Testis (tissue), 3 donors: ENCODE measurements around the gene OMD. TPM values are rescaled to one million over a fixed set of nuclear protein-coding genes. Genes with fewer than 3 reads are reported as not detected.

Experiments used
- DNase-seq: peaks from one replicate; pipeline ENCODE4 v3.0.0-alpha.2; 2019
- H3K27ac ChIP-seq, 2 donors: fragments of 200-600 bp; sonication (generic); one replicate each; pipeline ENCODE4 v1.5.1; 2019
- H3K27me3 ChIP-seq: fragments of 200-600 bp; sonication (generic); one replicate; pipeline ENCODE4 v1.5.1; 2019
- H3K36me3 ChIP-seq: fragments of 200-600 bp; sonication (generic); one replicate; pipeline ENCODE4 v1.5.1; 2017; ENCODE audit warnings: low read depth; ENCODE audit errors: missing control alignments
- H3K4me1 ChIP-seq: fragments of 200-600 bp; sonication (generic); one replicate; pipeline ENCODE4 v1.5.1; 2019
- H3K4me3 ChIP-seq, 2 donors: fragments of 200-600 bp; sonication (generic); one replicate each; pipeline ENCODE4 v1.5.1; 2017 to 2019
- H3K9me3 ChIP-seq: fragments of 200-600 bp; sonication (generic); one replicate; pipeline ENCODE4 v1.5.1; 2017
- POLR2A ChIP-seq: fragments of 450-650 bp; IDR thresholded peaks from one replicate; pipeline ENCODE4 v1.6.1; 2017; ENCODE audit warnings: antibody characterized with exemption, mild to moderate bottlenecking, moderate library complexity
- WGBS, 2 donors: methylation state at CpG; one replicate each; pipeline ENCODE4 v1.1.5; 2018; 5-methylcytosine and 5-hydroxymethylcytosine counted together
- intact Hi-C: fragments of 100-400 bp; cut with DNase I; formaldehyde crosslinking; loops from one replicate; pipeline ENCODE4 v1.15.1; 2023; ENCODE audit warnings: low total_unique reads
- polyA plus RNA-seq: library from polyadenylated mRNA; stranded (reverse); fragments of 350-450 nt; fragmentation: Illumina TruSeq; extraction: RNeasy Lipid Tissue Mini Kit (QIAGEN cat#74804); gene quantifications from one replicate; pipeline ENCODE4 v1.2.3, GENCODE V29; 2014; ENCODE audit warnings: low read depth, low replicate concordance; ENCODE audit not compliant: insufficient read depth
- total RNA-seq, 2 donors: library from RNA; depleted of rRNA; stranded (reverse); fragments of >200 nt; gene quantifications; one replicate each; pipeline ENCODE4 v1.2.3, GENCODE V29; 2016
- TF ChIP-seq, protein P1 (sequence below), 3 experiments: fragments of 450-650 bp in 2 of 3; fragments of 200-600 bp in 1 of 3; sonication (generic) in 1 of 3; IDR thresholded peaks; one replicate each; pipeline ENCODE4 v1.5.1; 2016 to 2019; ENCODE audit warnings: antibody characterized with exemption in 3 of 3, mild to moderate bottlenecking in 2 of 3, moderate library complexity in 1 of 3

OMD gene
- total and polyA plus RNA-seq, 3 donors from 2014 or later, result 1.1 to 4.9 (median 2.5) TPM

DNA sequence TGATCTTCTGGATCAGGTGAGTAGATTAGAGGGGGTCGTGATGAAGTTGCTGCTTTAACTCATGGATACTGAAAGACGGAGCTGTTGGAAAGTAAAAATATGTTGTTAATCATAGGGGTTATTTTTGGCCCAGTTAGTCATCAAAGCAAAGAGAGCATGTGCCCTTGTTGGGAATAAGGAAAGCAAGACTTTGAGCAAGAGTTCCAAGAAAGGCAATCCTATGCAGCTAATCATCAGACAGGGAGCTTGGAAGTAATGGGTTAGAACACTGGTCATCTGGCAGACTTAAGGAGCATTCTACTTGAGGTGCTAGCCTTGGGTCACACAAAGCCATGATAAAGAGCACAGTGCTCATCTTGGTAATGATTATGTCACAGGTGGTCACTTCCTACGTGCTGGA is 39.7 kb upstream of the OMD start:
- intact Hi-C loops, result no loop called here
- no peaks in the 10 kb centered on the region for H3K9me3 ChIP-seq
- no peaks in the 10 kb centered on the region for H3K36me3 ChIP-seq
- no peak for DNase-seq
- TF ChIP-seq, protein P1, sequence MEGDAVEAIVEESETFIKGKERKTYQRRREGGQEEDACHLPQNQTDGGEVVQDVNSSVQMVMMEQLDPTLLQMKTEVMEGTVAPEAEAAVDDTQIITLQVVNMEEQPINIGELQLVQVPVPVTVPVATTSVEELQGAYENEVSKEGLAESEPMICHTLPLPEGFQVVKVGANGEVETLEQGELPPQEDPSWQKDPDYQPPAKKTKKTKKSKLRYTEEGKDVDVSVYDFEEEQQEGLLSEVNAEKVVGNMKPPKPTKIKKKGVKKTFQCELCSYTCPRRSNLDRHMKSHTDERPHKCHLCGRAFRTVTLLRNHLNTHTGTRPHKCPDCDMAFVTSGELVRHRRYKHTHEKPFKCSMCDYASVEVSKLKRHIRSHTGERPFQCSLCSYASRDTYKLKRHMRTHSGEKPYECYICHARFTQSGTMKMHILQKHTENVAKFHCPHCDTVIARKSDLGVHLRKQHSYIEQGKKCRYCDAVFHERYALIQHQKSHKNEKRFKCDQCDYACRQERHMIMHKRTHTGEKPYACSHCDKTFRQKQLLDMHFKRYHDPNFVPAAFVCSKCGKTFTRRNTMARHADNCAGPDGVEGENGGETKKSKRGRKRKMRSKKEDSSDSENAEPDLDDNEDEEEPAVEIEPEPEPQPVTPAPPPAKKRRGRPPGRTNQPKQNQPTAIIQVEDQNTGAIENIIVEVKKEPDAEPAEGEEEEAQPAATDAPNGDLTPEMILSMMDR (IDR thresholded peaks at IDR 0.05), result no peak
- TF ChIP-seq POLR2A, result no peak
- H3K4me3 ChIP-seq, result no peak overlapping the region
- no peak overlapping the region for H3K27ac ChIP-seq
- no peaks in the 10 kb centered on the region for H3K4me1 ChIP-seq
- H3K27me3 ChIP-seq, result no peaks in the 10 kb centered on the region
- 74 to 89% methylated on average over 3 of the region's 3 CpGs for WGBS, 2 donors

DNA sequence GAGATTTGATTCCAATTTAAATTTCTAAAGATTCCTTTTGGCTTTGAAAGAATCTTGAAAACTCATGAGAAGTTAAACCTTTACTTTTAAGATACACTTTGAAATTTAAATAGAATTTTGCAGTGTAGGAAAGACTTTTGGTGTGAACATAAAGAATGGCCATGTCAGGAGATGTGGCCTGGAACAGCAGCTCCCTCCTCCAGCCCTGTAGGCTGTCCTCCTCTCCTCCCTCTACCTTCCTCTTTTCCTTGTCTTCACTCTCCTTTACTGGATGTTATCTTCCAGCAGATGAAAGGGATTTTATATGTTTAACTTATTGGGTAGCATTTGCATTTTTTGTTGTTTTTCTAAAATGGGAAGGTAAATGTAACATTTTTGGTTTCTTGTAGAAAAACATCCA is 39.1 kb upstream of the OMD start:
- H3K4me3 ChIP-seq, result no peak overlapping the region
- no peaks in the 10 kb centered on the region for H3K4me1 ChIP-seq
- no peak for TF ChIP-seq POLR2A
- TF ChIP-seq, protein P1 (IDR thresholded peaks at IDR 0.05), result no peak
- H3K27ac ChIP-seq, result no peak overlapping the region
- intact Hi-C loops, result no loop called here
- no peak for DNase-seq
- H3K9me3 ChIP-seq, result no peaks in the 10 kb centered on the region
- H3K36me3 ChIP-seq, result no peaks in the 10 kb centered on the region
- H3K27me3 ChIP-seq, result no peaks in the 10 kb centered on the region

DNA sequence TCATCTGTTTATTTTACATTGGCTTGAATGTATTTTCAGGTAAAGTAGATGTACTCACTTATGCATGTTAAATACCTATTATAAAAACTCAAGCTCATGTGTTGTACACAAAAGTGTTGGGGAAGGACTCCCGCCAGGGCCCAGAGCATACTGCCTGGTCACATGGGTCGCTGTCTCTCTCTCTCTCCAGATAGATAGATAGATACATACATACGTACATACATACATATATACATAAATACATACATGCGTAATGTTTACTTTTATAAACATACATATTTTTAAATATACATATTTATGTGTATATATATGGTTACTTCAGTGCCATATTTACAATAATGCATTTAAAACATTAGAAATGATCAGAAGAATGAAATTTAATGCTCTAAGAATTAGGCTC is 33.3 kb upstream of the OMD start:
- no peaks in the 10 kb centered on the region for H3K4me1 ChIP-seq
- H3K27me3 ChIP-seq, result no peaks in the 10 kb centered on the region
- TF ChIP-seq POLR2A, result no peak
- TF ChIP-seq, protein P1 (IDR thresholded peaks at IDR 0.05), result no peak
- no peak for DNase-seq
- H3K36me3 ChIP-seq, result no peaks in the 10 kb centered on the region
- WGBS, 2 donors, result 94 to 97% methylated on average over 4 of the region's 4 CpGs
- no peak overlapping the region for H3K4me3 ChIP-seq
- no peaks in the 10 kb centered on the region for H3K9me3 ChIP-seq
- intact Hi-C loops, result no loop called here
- no peak overlapping the region for H3K27ac ChIP-seq

DNA sequence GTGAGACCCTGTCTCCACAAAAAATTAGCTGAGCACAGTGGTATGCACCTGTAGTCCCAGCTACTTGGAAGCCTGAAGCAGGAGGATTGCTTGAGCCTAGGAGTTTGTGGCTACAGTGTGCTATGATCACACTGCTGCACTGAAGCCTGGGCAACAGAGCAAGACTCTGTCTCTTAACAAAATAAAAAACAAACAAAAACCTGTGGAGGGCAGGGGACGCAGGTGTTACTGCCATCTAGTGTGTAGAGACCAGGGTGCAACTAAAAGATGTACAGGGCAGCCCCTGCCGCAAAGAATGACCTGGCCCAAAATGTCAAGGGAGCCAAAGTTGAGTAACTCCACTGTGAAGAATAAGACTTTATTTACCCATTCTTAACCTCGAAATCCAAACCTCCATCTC is 30.9 kb upstream of the OMD start:
- WGBS, 2 donors, result 84 to 91% methylated on average over 3 of the region's 3 CpGs
- intact Hi-C loops, result no loop called here
- Histone ChIP-seq H3K27ac (no peak overlapping the region), H3K4me3 (no peak overlapping the region), H3K36me3 (no peaks in the 10 kb centered on the region), H3K9me3 (no peaks in the 10 kb centered on the region), H3K27me3 (no peaks in the 10 kb centered on the region), H3K4me1 (no peaks in the 10 kb centered on the region)
- no peak for DNase-seq
- TF ChIP-seq POLR2A, result no peak
- TF ChIP-seq, protein P1 (IDR thresholded peaks at IDR 0.05), result no peak

DNA sequence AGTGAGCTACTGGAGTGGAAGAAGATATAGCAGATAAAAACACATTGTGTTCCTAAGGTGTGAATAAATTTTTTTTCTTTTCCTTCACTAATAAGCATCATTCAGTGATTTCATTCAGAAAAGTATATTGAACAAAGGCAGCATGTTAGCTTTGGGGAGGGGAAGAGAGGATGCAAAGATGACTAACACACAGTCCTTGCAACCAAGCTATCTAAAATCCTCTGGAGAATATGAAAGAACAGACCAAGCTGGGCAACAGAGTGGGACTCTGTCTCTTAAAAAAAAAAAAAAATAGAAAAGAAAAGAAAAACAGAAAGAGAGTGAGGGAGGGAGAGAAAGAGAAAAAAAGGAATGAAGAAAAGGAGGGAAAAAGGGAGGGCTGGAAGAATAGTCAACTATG is 22.3 kb upstream of the OMD start:
- H3K27me3 ChIP-seq, result no peaks in the 10 kb centered on the region
- H3K4me1 ChIP-seq, result no peaks in the 10 kb centered on the region
- H3K4me3 ChIP-seq, result no peak overlapping the region
- H3K9me3 ChIP-seq, result no peaks in the 10 kb centered on the region
- intact Hi-C loops, result no loop called here
- no peak overlapping the region for H3K27ac ChIP-seq
- DNase-seq, result no peak
- no peaks in the 10 kb centered on the region for H3K36me3 ChIP-seq
- TF ChIP-seq, protein P1 (IDR thresholded peaks at IDR 0.05), result no peak
- no peak for TF ChIP-seq POLR2A
